Suprapubic skin (tissue), 4 donors: Measurements from ENCODE around the gene CCL22. TPM values are rescaled to one million over a fixed set of nuclear protein-coding genes. Genes with fewer than 3 reads are reported as not detected.

ENCODE experiments used
- DNase-seq, 2 donors: peaks; one replicate each; pipeline ENCODE4 v3.0.0-alpha.2; 2019; ENCODE audit warnings: low spot score in 2 of 2
- H3K27ac ChIP-seq: fragments of 200-600 bp; sonication (generic); one replicate; pipeline ENCODE4 v1.5.1; 2019
- H3K27me3 ChIP-seq: fragments of 200-600 bp; sonication (generic); one replicate; pipeline ENCODE4 v1.5.1; 2019
- H3K36me3 ChIP-seq: fragments of 200-600 bp; sonication (generic); one replicate; pipeline ENCODE4 v1.5.1; 2019
- H3K4me1 ChIP-seq: fragments of 200-600 bp; sonication (generic); one replicate; pipeline ENCODE4 v1.5.1; 2019
- H3K4me3 ChIP-seq: fragments of 200-600 bp; sonication (generic); one replicate; pipeline ENCODE4 v1.5.1; 2019; ENCODE audit warnings: mild to moderate bottlenecking
- H3K9me3 ChIP-seq: fragments of 200-600 bp; sonication (generic); one replicate; pipeline ENCODE4 v1.5.1; 2019
- CTCF ChIP-seq, 2 donors: fragments of 200-600 bp in 1 of 2; fragments of 450-650 bp in 1 of 2; sonication (generic) in 1 of 2; IDR thresholded peaks; one replicate each; pipeline ENCODE4 v1.5.1; 2016 to 2019; ENCODE audit warnings: antibody characterized with exemption in 2 of 2, mild to moderate bottlenecking in 1 of 2, moderate library complexity in 1 of 2
- EP300 ChIP-seq: sonication (generic); formaldehyde crosslinking; IDR thresholded peaks from one replicate; pipeline ENCODE4 v1.6.1; 2017; ENCODE audit warnings: antibody characterized with exemption
- POLR2A ChIP-seq, 2 donors: fragments of 450-650 bp; IDR thresholded peaks; one replicate each; pipeline ENCODE4 v1.6.1; 2017; ENCODE audit warnings: antibody characterized with exemption in 2 of 2, mild to moderate bottlenecking in 2 of 2, moderate library complexity in 2 of 2
- POLR2AphosphoS5 ChIP-seq, 3 donors: sonication (generic); formaldehyde crosslinking; IDR thresholded peaks; one replicate each; pipeline ENCODE4 v1.6.1; 2017; ENCODE audit warnings: antibody characterized with exemption in 3 of 3
- WGBS: methylation state at CpG from one replicate; pipeline ENCODE4 v1.1.5; 2018; 5-methylcytosine and 5-hydroxymethylcytosine counted together
- total RNA-seq, 4 donors: library from RNA; depleted of rRNA; stranded (reverse); fragments of >200 nt; gene quantifications; one replicate each; pipeline ENCODE4 v1.1.0, GENCODE V29; 2016

CCL22 gene
- total RNA-seq, 4 donors from 2014 or later, result 1.5 to 11.7 (median 3.3) TPM

- no peaks in the 10 kb centered on the region for H3K27me3 ChIP-seq
- WGBS, result 93% methylated on average over 5 of the region's 5 CpGs
Observed at GRCh38 chr16:57407521-57408353, 49.2 kb downstream of the CCL22 start.

GRCh38 chr16:57409065-57409464, 50.5 kb downstream of the CCL22 start:
- H3K9me3 ChIP-seq, result no peaks in the 10 kb centered on the region
- no peaks in the 10 kb centered on the region for H3K36me3 ChIP-seq
- peaks cover 30% of the 10 kb centered on the region for H3K4me1 ChIP-seq
- no peak overlapping the region for H3K27ac ChIP-seq
- H3K27me3 ChIP-seq, result no peaks in the 10 kb centered on the region
- DNase-seq, result no peak
- 65% methylated on average over 5 of the region's 5 CpGs for WGBS
- TF ChIP-seq POLR2AphosphoS5 (IDR thresholded peaks at IDR 0.05), result no peak
- TF ChIP-seq POLR2A (IDR thresholded peaks at IDR 0.05), result no peak
- no peak for TF ChIP-seq EP300
- TF ChIP-seq CTCF (IDR thresholded peaks at IDR 0.05), result no peak
- no peak overlapping the region for H3K4me3 ChIP-seq

More at GRCh38 chr16:57407521-57408353, 49.2 kb downstream of the CCL22 start:
- no peak overlapping the region for H3K27ac ChIP-seq
- H3K4me3 ChIP-seq, result no peak overlapping the region
- peaks cover 30% of the 10 kb centered on the region for H3K4me1 ChIP-seq
- TF ChIP-seq CTCF (IDR thresholded peaks at IDR 0.05) (no peak), POLR2AphosphoS5 (IDR thresholded peaks at IDR 0.05) (no peak), EP300 (no peak), POLR2A (IDR thresholded peaks at IDR 0.05) (no peak)
- DNase-seq, result no peak
- no peaks in the 10 kb centered on the region for H3K36me3 ChIP-seq
- H3K9me3 ChIP-seq, result no peaks in the 10 kb centered on the region

GRCh38 chr16:57409870-57410587, 51.4 kb downstream of the CCL22 start:
- Histone ChIP-seq H3K36me3 (no peaks in the 10 kb centered on the region), H3K9me3 (no peaks in the 10 kb centered on the region), H3K4me1 (peaks cover 30% of the 10 kb centered on the region), H3K27me3 (no peaks in the 10 kb centered on the region), H3K27ac (no peak overlapping the region), H3K4me3 (no peak overlapping the region)
- 41% methylated on average over 14 of the region's 14 CpGs for WGBS
- no peak for DNase-seq
- TF ChIP-seq POLR2A (IDR thresholded peaks at IDR 0.05) (no peak), POLR2AphosphoS5 (IDR thresholded peaks at IDR 0.05) (no peak), CTCF (IDR thresholded peaks at IDR 0.05) (no peak), EP300 (no peak)

GRCh38 chr16:57411362-57411976, 52.9 kb downstream of the CCL22 start:
- TF ChIP-seq CTCF (IDR thresholded peaks at IDR 0.05) (no peak), POLR2AphosphoS5 (IDR thresholded peaks at IDR 0.05) (no peak), POLR2A (IDR thresholded peaks at IDR 0.05) (no peak), EP300 (no peak)
- H3K9me3 ChIP-seq, result no peaks in the 10 kb centered on the region
- peaks cover 33% of the 10 kb centered on the region for H3K4me1 ChIP-seq
- 50% methylated on average over 6 of the region's 12 CpGs for WGBS
- DNase-seq, result no peak
- no peak overlapping the region for H3K4me3 ChIP-seq
- no peaks in the 10 kb centered on the region for H3K36me3 ChIP-seq
- H3K27me3 ChIP-seq, result no peaks in the 10 kb centered on the region
- no peak overlapping the region for H3K27ac ChIP-seq

GRCh38 chr16:57412584-57412983, 54.0 kb downstream of the CCL22 start:
- peaks cover 38% of the 10 kb centered on the region for H3K4me1 ChIP-seq
- no peaks in the 10 kb centered on the region for H3K27me3 ChIP-seq
- WGBS, result 87% methylated on average over 4 of the region's 9 CpGs
- no peak for DNase-seq
- H3K4me3 ChIP-seq, result no peak overlapping the region
- no peaks in the 10 kb centered on the region for H3K9me3 ChIP-seq
- TF ChIP-seq POLR2A (IDR thresholded peaks at IDR 0.05) (no peak), EP300 (no peak), POLR2AphosphoS5 (IDR thresholded peaks at IDR 0.05) (no peak), CTCF (IDR thresholded peaks at IDR 0.05) (no peak)
- H3K36me3 ChIP-seq, result no peaks in the 10 kb centered on the region
- H3K27ac ChIP-seq, result no peak overlapping the region
